ENCODE data around the gene FAM3A. TPM values are rescaled to one million over a fixed set of nuclear protein-coding genes. Genes with fewer than 3 reads are reported as not detected.

FAM3A gene
- total RNA-seq, 2 experiments from 2014 or later, result 42.3 to 45.4 TPM

Other genes starting within 250 kb of the FAM3A start
- not detected for gene TEX28, start 221.1 kb downstream of the FAM3A start, total RNA-seq
- gene TKTL1, start 220.4 kb downstream of the FAM3A start, total RNA-seq, result 1 to 10 TPM in 1 of 2 experiments, under 1 TPM in 1; 0.31 to 1.2 TPM
- 100 to 1,000 TPM; 985 to 994 TPM for gene FLNA, start 141.6 kb downstream of the FAM3A start, total RNA-seq
- 10 to 100 TPM; 66.1 to 68.1 TPM for gene EMD, start 136.9 kb downstream of the FAM3A start, total RNA-seq
- gene RPL10, start 117.9 kb downstream of the FAM3A start, total RNA-seq, result 1,000 to 10,000 TPM; 2,867 to 2,975 TPM
- 10 to 100 TPM; 20.5 to 26.2 TPM for gene DNASE1L1, start 107.0 kb downstream of the FAM3A start, total RNA-seq
- 10 to 100 TPM; 94.7 to 95.3 TPM for gene TAFAZZIN, start 104.7 kb downstream of the FAM3A start, total RNA-seq
- gene ATP6AP1, start 87.6 kb downstream of the FAM3A start, total RNA-seq, result 10 to 100 TPM; 46.9 to 51.1 TPM
- gene GDI1, start 79.1 kb downstream of the FAM3A start, total RNA-seq, result 100 to 1,000 TPM; 138 to 147 TPM
- gene FAM50A, start 72.1 kb downstream of the FAM3A start, total RNA-seq, result 10 to 100 TPM; 59.2 to 70.3 TPM
- 10 to 100 TPM; 62.5 to 64.1 TPM for gene PLXNA3, start 58.0 kb downstream of the FAM3A start, total RNA-seq
- gene LAGE3, start 37.0 kb downstream of the FAM3A start, total RNA-seq, result 10 to 100 TPM; 32.2 to 34.8 TPM
- 10 to 100 TPM; 43.8 to 45.3 TPM for gene UBL4A, start 29.6 kb downstream of the FAM3A start, total RNA-seq
- gene SLC10A3, start 25.6 kb downstream of the FAM3A start, total RNA-seq, result 10 to 100 TPM; 25.3 to 27.3 TPM
- 100 to 1,000 TPM in 1 of 2 experiments, 10 to 100 TPM in 1; 89.2 to 102 TPM for gene G6PD, start 30.6 kb upstream of the FAM3A start, total RNA-seq
- 10 to 100 TPM; 56.1 to 61.7 TPM for gene IKBKG, start 31.4 kb upstream of the FAM3A start, total RNA-seq
- gene CTAG1A, start 68.9 kb upstream of the FAM3A start, total RNA-seq, result not detected
- gene CTAG1B, start 103.0 kb upstream of the FAM3A start, total RNA-seq, result not detected
- 10 to 100 TPM; 17.1 to 21.0 TPM for gene CTAG2, start 137.3 kb upstream of the FAM3A start, total RNA-seq
- 10 to 100 TPM; 17.7 to 18.7 TPM for gene GAB3, start 234.8 kb upstream of the FAM3A start, total RNA-seq
- 10 to 100 TPM; 67.2 to 70.5 TPM for gene DKC1, start 246.6 kb upstream of the FAM3A start, total RNA-seq